CD8-positive, alpha-beta memory T cell (primary cell): ENCODE measurements around the gene PLA2G6. TPM values are rescaled to one million over a fixed set of nuclear protein-coding genes. Genes with fewer than 3 reads are reported as not detected.

ENCODE experiments used
- CTCF ChIA-PET: fragments of 350-600 bp; sonication (Branson Sonifier 250); formaldehyde crosslinking; loops from one replicate; lab custom pipeline; 2021; ENCODE audit warnings: antibody characterized with exemption; lab: Charles Lee
- POLR2A ChIA-PET: fragments of 350-600 bp; sonication (Branson Sonifier 250); formaldehyde crosslinking; loops from one replicate; lab custom pipeline; 2021; ENCODE audit warnings: antibody characterized with exemption; lab: Charles Lee
- DNase-seq, 5 donors: peaks; one replicate each; pipeline versions ENCODE4 v3.0.0 to v3.0.0-alpha.2; 2020 to 2022; ENCODE audit warnings: mixed read lengths in 1 of 5
- H3K27ac ChIP-seq: one replicate; pipeline ENCODE4 v1.7.0; 2013; ENCODE audit warnings: low read depth, mild to moderate bottlenecking, low read length, moderate library complexity
- H3K27me3 ChIP-seq: 2 replicates; pipeline ENCODE4 v1.7.0; 2013; ENCODE audit warnings: low read length, mild to moderate bottlenecking; ENCODE audit not compliant: insufficient read depth, poor library complexity, severe bottlenecking
- H3K36me3 ChIP-seq: 2 replicates; pipeline ENCODE4 v1.7.0; 2013; ENCODE audit warnings: mild to moderate bottlenecking, low read length, moderate library complexity; ENCODE audit not compliant: insufficient read depth
- H3K4me1 ChIP-seq: 2 replicates; pipeline ENCODE4 v1.7.0; 2013; ENCODE audit warnings: mild to moderate bottlenecking, low read length, moderate library complexity; ENCODE audit not compliant: insufficient read depth
- H3K4me3 ChIP-seq: 2 replicates; pipeline ENCODE4 v1.7.0; 2013; ENCODE audit warnings: mild to moderate bottlenecking, low read length
- H3K9me3 ChIP-seq: 2 replicates; pipeline ENCODE4 v1.7.0; 2013; ENCODE audit warnings: mild to moderate bottlenecking, low read length
- H3K27ac Mint-ChIP-seq, 8 donors: one replicate each; pipeline ENCODE4 v1.8.0; 2020 to 2021; ENCODE audit warnings: mixed read lengths in 8 of 8, mild to moderate bottlenecking in 6 of 8, inconsistent platforms in 3 of 8, moderate library complexity in 3 of 8
- H3K27me3 Mint-ChIP-seq, 2 donors: one replicate each; pipeline ENCODE4 v1.8.0; 2020 to 2021; ENCODE audit warnings: mixed read lengths in 2 of 2, mild to moderate bottlenecking in 1 of 2, moderate library complexity in 1 of 2
- H3K36me3 Mint-ChIP-seq, 3 donors: one replicate each; pipeline ENCODE4 v1.8.0; 2020 to 2021; ENCODE audit warnings: mixed read lengths in 3 of 3, inconsistent platforms in 1 of 3, mild to moderate bottlenecking in 1 of 3
- H3K4me1 Mint-ChIP-seq, 3 donors: one replicate each; pipeline ENCODE4 v1.8.0; 2020 to 2021; ENCODE audit warnings: mixed read lengths in 3 of 3, inconsistent platforms in 1 of 3, mild to moderate bottlenecking in 1 of 3
- H3K4me3 Mint-ChIP-seq, 7 donors: one replicate each; pipeline ENCODE4 v1.8.0; 2020 to 2021; ENCODE audit warnings: mixed read lengths in 7 of 7, mild to moderate bottlenecking in 6 of 7, moderate library complexity in 4 of 7, inconsistent platforms in 2 of 7
- H3K9me3 Mint-ChIP-seq, 5 donors: one replicate each; pipeline ENCODE4 v1.8.0; 2020 to 2022; ENCODE audit warnings: mixed read lengths in 5 of 5, mild to moderate bottlenecking in 3 of 5, moderate library complexity in 2 of 5, inconsistent platforms in 1 of 5
- polyA plus RNA-seq: library from polyadenylated mRNA; unstranded; fragments of 300-500 nt; fragmentation: Illumina TruSeq; gene quantifications from one replicate; pipeline ENCODE4 v1.2.3, GENCODE V29; 2021
- total RNA-seq, 2 experiments: library from RNA; stranded (reverse); gene quantifications; one replicate each; pipeline ENCODE4 v1.2.3, GENCODE V29; 2021

Gene PLA2G6
- total and polyA plus RNA-seq, 3 experiments from 2014 or later = 5.6 to 34.1 (median 33.0) TPM

- peaks cover 0 to 14% (median 1%) of the 10 kb centered on the region in 3 donors for H3K36me3 Mint-ChIP-seq
- H3K27me3 Mint-ChIP-seq = peaks cover 12 to 16% of the 10 kb centered on the region in 2 donors
- H3K4me1 Mint-ChIP-seq = peaks cover 0 to 10% (median 0%) of the 10 kb centered on the region in 3 donors
- Histone ChIP-seq H3K36me3 (no peaks in the 10 kb centered on the region), H3K27ac (no peak overlapping the region), H3K4me1 (peaks cover 15% of the 10 kb centered on the region), H3K4me3 (no peak overlapping the region), H3K27me3 (peaks cover 17% of the 10 kb centered on the region), H3K9me3 (no peaks in the 10 kb centered on the region)
- H3K4me3 Mint-ChIP-seq = no peak overlapping the region
- POLR2A ChIA-PET = no interaction called here
- no peaks in the 10 kb centered on the region for H3K9me3 Mint-ChIP-seq
- no peak for DNase-seq
- CTCF ChIA-PET = no interaction called here
- H3K27ac Mint-ChIP-seq = no peak overlapping the region
Measured at GRCh38 chr22:38078046-38078840, 103.4 kb downstream of the PLA2G6 start.

GRCh38 chr22:38077595-38077994 lies 104.0 kb downstream of the PLA2G6 start:
- Mint-ChIP-seq H3K27ac (no peak overlapping the region), H3K27me3 (peaks cover 7 to 11% of the 10 kb centered on the region in 2 donors), H3K4me3 (no peak overlapping the region), H3K9me3 (no peaks in the 10 kb centered on the region), H3K36me3 (peaks cover 0 to 20% (median 3%) of the 10 kb centered on the region in 3 donors), H3K4me1 (peaks cover 0 to 8% (median 0%) of the 10 kb centered on the region in 3 donors)
- no peaks in the 10 kb centered on the region for H3K9me3 ChIP-seq
- peaks cover 11% of the 10 kb centered on the region for H3K4me1 ChIP-seq
- DNase-seq = no peak
- ChIA-PET POLR2A (no interaction called here), CTCF (no interaction called here)
- H3K4me3 ChIP-seq = no peak overlapping the region
- peaks cover 4% of the 10 kb centered on the region for H3K36me3 ChIP-seq
- no peak overlapping the region for H3K27ac ChIP-seq
- peaks cover 11% of the 10 kb centered on the region for H3K27me3 ChIP-seq

GRCh38 chr22:38077096-38077495 lies 104.5 kb downstream of the PLA2G6 start:
- peaks cover 5% of the 10 kb centered on the region for H3K36me3 ChIP-seq
- DNase-seq = no peak
- CTCF ChIA-PET = no interaction called here
- Mint-ChIP-seq H3K27me3 (peaks cover 6 to 11% of the 10 kb centered on the region in 2 donors), H3K4me1 (peaks cover 0 to 8% (median 0%) of the 10 kb centered on the region in 3 donors), H3K9me3 (no peaks in the 10 kb centered on the region), H3K36me3 (peaks cover 0 to 25% (median 3%) of the 10 kb centered on the region in 3 donors), H3K27ac (no peak overlapping the region), H3K4me3 (no peak overlapping the region)
- no peaks in the 10 kb centered on the region for H3K9me3 ChIP-seq
- no peak overlapping the region for H3K4me3 ChIP-seq
- POLR2A ChIA-PET = no interaction called here
- peaks cover 6% of the 10 kb centered on the region for H3K27me3 ChIP-seq
- peaks cover 6% of the 10 kb centered on the region for H3K4me1 ChIP-seq
- no peak overlapping the region for H3K27ac ChIP-seq

- Histone ChIP-seq H3K27me3 (no peaks in the 10 kb centered on the region), H3K27ac (no peak overlapping the region), H3K4me3 (no peak overlapping the region), H3K9me3 (no peaks in the 10 kb centered on the region), H3K36me3 (peaks cover 5% of the 10 kb centered on the region), H3K4me1 (no peaks in the 10 kb centered on the region)
- Mint-ChIP-seq H3K9me3 (no peaks in the 10 kb centered on the region), H3K36me3 (peaks cover 0 to 34% (median 3%) of the 10 kb centered on the region in 3 donors), H3K27me3 (peaks cover 2 to 11% of the 10 kb centered on the region in 2 donors), H3K4me1 (peaks cover 0 to 4% (median 0%) of the 10 kb centered on the region in 3 donors), H3K27ac (no peak overlapping the region), H3K4me3 (no peak overlapping the region)
- POLR2A ChIA-PET = no interaction called here
- CTCF ChIA-PET = no interaction called here
- no peak for DNase-seq
Measured at GRCh38 chr22:38075961-38076360, 105.7 kb downstream of the PLA2G6 start.

GRCh38 chr22:38075105-38075825 lies 106.4 kb downstream of the PLA2G6 start:
- ChIA-PET POLR2A (no interaction called here), CTCF (interaction anchor here (1.5 kb wide), 1 partner anchor 23 kb away, joined by 3 read pairs; no protein-coding TSS in a partner anchor)
- H3K27me3 ChIP-seq = no peaks in the 10 kb centered on the region

GRCh38 chr22:38074181-38075104 lies 107.2 kb downstream of the PLA2G6 start:
- H3K4me3 ChIP-seq = no peak overlapping the region
- H3K36me3 Mint-ChIP-seq = peaks cover 0 to 49% (median 6%) of the 10 kb centered on the region in 3 donors
- peaks cover under 1 to 2% of the 10 kb centered on the region in 2 donors for H3K27me3 Mint-ChIP-seq
- peaks cover 5% of the 10 kb centered on the region for H3K36me3 ChIP-seq
- no peaks in the 10 kb centered on the region for H3K27me3 ChIP-seq
- H3K4me3 Mint-ChIP-seq = no peak overlapping the region
- no peak for DNase-seq
- ChIA-PET POLR2A (no interaction called here), CTCF (interaction anchor here (1.5 kb wide), 1 partner anchor 22 kb away, joined by 3 read pairs; no protein-coding TSS in a partner anchor)
- no peaks in the 10 kb centered on the region for H3K9me3 Mint-ChIP-seq
- H3K9me3 ChIP-seq = no peaks in the 10 kb centered on the region
- H3K4me1 Mint-ChIP-seq = no peaks in the 10 kb centered on the region
- H3K27ac ChIP-seq = no peak overlapping the region
- no peak overlapping the region for H3K27ac Mint-ChIP-seq
- H3K4me1 ChIP-seq = no peaks in the 10 kb centered on the region

More at GRCh38 chr22:38075105-38075825, 106.4 kb downstream of the PLA2G6 start:
- H3K4me1 ChIP-seq = no peaks in the 10 kb centered on the region
- no peaks in the 10 kb centered on the region for H3K9me3 ChIP-seq
- H3K4me3 ChIP-seq = no peak overlapping the region
- no peak overlapping the region for H3K4me3 Mint-ChIP-seq
- peaks cover 5% of the 10 kb centered on the region for H3K36me3 ChIP-seq
- peaks cover 2 to 8% of the 10 kb centered on the region in 2 donors for H3K27me3 Mint-ChIP-seq
- DNase-seq = no peak
- no peak overlapping the region for H3K27ac Mint-ChIP-seq
- H3K27ac ChIP-seq = no peak overlapping the region
- H3K4me1 Mint-ChIP-seq = no peaks in the 10 kb centered on the region
- H3K9me3 Mint-ChIP-seq = no peaks in the 10 kb centered on the region
- H3K36me3 Mint-ChIP-seq = peaks cover 0 to 41% (median 3%) of the 10 kb centered on the region in 3 donors

GRCh38 chr22:38073150-38074130 lies 108.2 kb downstream of the PLA2G6 start:
- Histone ChIP-seq H3K4me3 (no peak overlapping the region), H3K27me3 (no peaks in the 10 kb centered on the region), H3K27ac (no peak overlapping the region), H3K4me1 (no peaks in the 10 kb centered on the region), H3K36me3 (peaks cover 6% of the 10 kb centered on the region), H3K9me3 (no peaks in the 10 kb centered on the region)
- no peak overlapping the region for H3K4me3 Mint-ChIP-seq
- CTCF ChIA-PET = interaction anchor here (1.5 kb wide), 1 partner anchor 21 kb away, joined by 3 read pairs; no protein-coding TSS in a partner anchor
- H3K4me1 Mint-ChIP-seq = no peaks in the 10 kb centered on the region
- no peak for DNase-seq
- POLR2A ChIA-PET = no interaction called here
- peaks cover 0 to 51% (median 6%) of the 10 kb centered on the region in 3 donors for H3K36me3 Mint-ChIP-seq
- H3K27ac Mint-ChIP-seq = no peak overlapping the region
- peaks cover 0 to 2% of the 10 kb centered on the region in 2 donors for H3K27me3 Mint-ChIP-seq
- no peaks in the 10 kb centered on the region for H3K9me3 Mint-ChIP-seq
